Liver (tissue), 9 donors: ENCODE data around the gene WAC. TPM values are rescaled to one million over a fixed set of nuclear protein-coding genes. Genes with fewer than 3 reads are reported as not detected.

Source experiments
- DNase-seq: peaks from one replicate; pipeline ENCODE4 v3.0.0-alpha.2; 2017; ENCODE audit warnings: low spot score
- H3K27ac ChIP-seq, 2 donors: one replicate each; pipeline ENCODE4 v1.7.0; 2013; ENCODE audit warnings: inconsistent platforms in 2 of 2, low read length in 2 of 2, control low read depth in 1 of 2, low read depth in 1 of 2, mild to moderate bottlenecking in 1 of 2
- H3K27me3 ChIP-seq, 4 donors: one replicate each; pipeline versions ENCODE4 v1.6.1 to v1.7.0; 2013; ENCODE audit warnings: low read length in 3 of 4, inconsistent platforms in 1 of 4, mild to moderate bottlenecking in 1 of 4, moderate library complexity in 1 of 4; ENCODE audit not compliant: control insufficient read depth in 4 of 4, insufficient read depth in 4 of 4
- H3K36me3 ChIP-seq, 4 donors: one replicate each; pipeline versions ENCODE4 v1.6.1 to v1.7.0; 2013; ENCODE audit warnings: low read length in 3 of 4, mild to moderate bottlenecking in 3 of 4, low read depth in 1 of 4, moderate library complexity in 1 of 4; ENCODE audit not compliant: control insufficient read depth in 4 of 4, insufficient read depth in 3 of 4
- H3K4me1 ChIP-seq, 4 donors: one replicate each; pipeline versions ENCODE4 v1.6.1 to v1.7.0; 2013; ENCODE audit warnings: low read length in 3 of 4, mild to moderate bottlenecking in 3 of 4, moderate library complexity in 1 of 4; ENCODE audit not compliant: control insufficient read depth in 4 of 4, insufficient read depth in 4 of 4
- H3K4me3 ChIP-seq, 3 donors: one replicate each; pipeline versions ENCODE4 v1.6.1 to v1.7.0; 2013; ENCODE audit warnings: low read length in 3 of 3, control low read depth in 1 of 3, low read depth in 1 of 3, mild to moderate bottlenecking in 1 of 3
- H3K9ac ChIP-seq, 2 donors: one replicate each; pipeline ENCODE4 v1.7.0; 2013; ENCODE audit warnings: low read length in 2 of 2, mild to moderate bottlenecking in 2 of 2, moderate library complexity in 2 of 2, control low read depth in 1 of 2, low read depth in 1 of 2
- H3K9me3 ChIP-seq, 4 donors: one replicate each; pipeline versions ENCODE4 v1.6.1 to v1.7.0; 2013; ENCODE audit warnings: low read length in 3 of 4; ENCODE audit not compliant: control insufficient read depth in 4 of 4
- EGR1 ChIP-seq, 2 donors: IDR thresholded peaks; 2 replicates each; pipeline ENCODE4 v1.6.1; 2016 to 2018; ENCODE audit warnings: antibody characterized with exemption in 2 of 2, low read depth in 2 of 2
- FOXA1 ChIP-seq: IDR thresholded peaks from 2 replicates; pipeline ENCODE4 v1.6.1; 2016; ENCODE audit warnings: antibody characterized with exemption
- FOXA2 ChIP-seq: IDR thresholded peaks from 2 replicates; pipeline ENCODE4 v1.6.1; 2016; ENCODE audit warnings: antibody characterized with exemption
- GABPA ChIP-seq, 2 donors: IDR thresholded peaks in 1 of 2; conservative IDR thresholded peaks in 1 of 2; 2 replicates each; pipeline ENCODE4 v1.6.1; 2016; ENCODE audit warnings: antibody characterized with exemption in 2 of 2, mild to moderate bottlenecking in 1 of 2, moderate library complexity in 1 of 2
- HNF4A ChIP-seq, 2 donors: conservative IDR thresholded peaks; 2 replicates each; pipeline ENCODE4 v1.6.1; 2016; ENCODE audit warnings: antibody characterized with exemption in 2 of 2, mild to moderate bottlenecking in 2 of 2
- HNF4G ChIP-seq: IDR thresholded peaks from 2 replicates; pipeline ENCODE4 v1.6.1; 2016; ENCODE audit warnings: antibody characterized with exemption
- JUND ChIP-seq, 2 donors: IDR thresholded peaks; 2 replicates each; pipeline ENCODE4 v1.6.1; 2016; ENCODE audit warnings: antibody characterized with exemption in 2 of 2
- SP1 ChIP-seq: IDR thresholded peaks from 2 replicates; pipeline ENCODE4 v1.6.1; 2018; ENCODE audit warnings: antibody characterized with exemption, mild to moderate bottlenecking
- TAF1 ChIP-seq: conservative IDR thresholded peaks from 2 replicates; pipeline ENCODE4 v1.6.1; 2016; ENCODE audit warnings: antibody characterized with exemption, mild to moderate bottlenecking
- YY1 ChIP-seq: IDR thresholded peaks from 2 replicates; pipeline ENCODE4 v1.6.1; 2016; ENCODE audit warnings: antibody characterized with exemption, mild to moderate bottlenecking
- WGBS: extraction: QIAGEN DNeasy Blood & Tissue Kit; methylation state at CpG from one replicate; pipeline ENCODE4 v1.1.7; 2013; 5-methylcytosine and 5-hydroxymethylcytosine counted together
- polyA plus RNA-seq, 2 donors: library from polyadenylated mRNA; stranded (reverse) in 1 of 2; unstranded in 1 of 2; fragments of 200-250 nt in 1 of 2; fragments of >200 nt in 1 of 2; fragmentation: Nextera tagmentation in 1 of 2; extraction: Ambion mirVana in 1 of 2; gene quantifications; one replicate each; pipeline versions ENCODE4 v1.2.1 to v1.2.3, GENCODE V29; 2013 to 2015
- total RNA-seq, 2 donors: library from RNA; depleted of rRNA; stranded (reverse); fragments of >200 nt; gene quantifications; one replicate each; pipeline ENCODE4 v1.2.3, GENCODE V29; 2014
- TF ChIP-seq, protein P1 (sequence below): IDR thresholded peaks from 2 replicates; pipeline ENCODE4 v1.6.1; 2016; ENCODE audit warnings: antibody characterized with exemption, mild to moderate bottlenecking
- TF ChIP-seq, protein P2 (sequence below): IDR thresholded peaks from 2 replicates; pipeline ENCODE4 v1.6.1; 2016; ENCODE audit warnings: antibody characterized with exemption
- TF ChIP-seq, protein P3 (sequence below): IDR thresholded peaks from 2 replicates; pipeline ENCODE4 v1.6.1; 2016; ENCODE audit warnings: antibody characterized with exemption
- TF ChIP-seq, protein P4 (sequence below): fragments of 150-350 bp; IDR thresholded peaks from 2 replicates; pipeline ENCODE4 v1.5.1; 2017; ENCODE audit warnings: improper control_type of control experiment, low read depth, low read length; ENCODE audit not compliant: missing input control
- donor health status: healthy.
- donor health status: healthy.
- donor health status: healthy.
- donor health status: healthy.
- donor health status: healthy.

WAC gene
- total and polyA plus RNA-seq, 4 donors = 20.2 to 48.7 (median 32.0) TPM

DNA sequence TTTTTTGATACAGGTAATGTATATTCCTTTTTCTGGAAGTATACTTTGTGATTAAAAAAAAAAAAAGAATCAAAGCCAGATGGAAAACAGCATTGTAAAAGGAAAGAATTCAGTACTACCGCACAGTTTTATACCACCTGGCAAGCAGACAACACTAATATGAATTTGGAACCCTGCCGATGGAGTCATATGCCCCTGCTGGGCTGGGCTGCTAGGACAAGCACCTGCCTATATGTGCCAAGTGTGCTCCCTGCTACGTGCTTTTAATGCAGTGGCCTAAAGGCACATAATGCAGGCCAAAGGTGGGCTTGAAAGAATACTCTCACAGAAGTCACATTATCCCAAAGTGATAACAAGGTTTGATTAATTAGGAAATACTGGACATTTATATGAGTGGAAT is 29.8 kb upstream of the WAC start:
- no peaks in the 10 kb centered on the region for H3K36me3 ChIP-seq
- H3K4me1 ChIP-seq = no peaks in the 10 kb centered on the region
- TF ChIP-seq, protein P1, sequence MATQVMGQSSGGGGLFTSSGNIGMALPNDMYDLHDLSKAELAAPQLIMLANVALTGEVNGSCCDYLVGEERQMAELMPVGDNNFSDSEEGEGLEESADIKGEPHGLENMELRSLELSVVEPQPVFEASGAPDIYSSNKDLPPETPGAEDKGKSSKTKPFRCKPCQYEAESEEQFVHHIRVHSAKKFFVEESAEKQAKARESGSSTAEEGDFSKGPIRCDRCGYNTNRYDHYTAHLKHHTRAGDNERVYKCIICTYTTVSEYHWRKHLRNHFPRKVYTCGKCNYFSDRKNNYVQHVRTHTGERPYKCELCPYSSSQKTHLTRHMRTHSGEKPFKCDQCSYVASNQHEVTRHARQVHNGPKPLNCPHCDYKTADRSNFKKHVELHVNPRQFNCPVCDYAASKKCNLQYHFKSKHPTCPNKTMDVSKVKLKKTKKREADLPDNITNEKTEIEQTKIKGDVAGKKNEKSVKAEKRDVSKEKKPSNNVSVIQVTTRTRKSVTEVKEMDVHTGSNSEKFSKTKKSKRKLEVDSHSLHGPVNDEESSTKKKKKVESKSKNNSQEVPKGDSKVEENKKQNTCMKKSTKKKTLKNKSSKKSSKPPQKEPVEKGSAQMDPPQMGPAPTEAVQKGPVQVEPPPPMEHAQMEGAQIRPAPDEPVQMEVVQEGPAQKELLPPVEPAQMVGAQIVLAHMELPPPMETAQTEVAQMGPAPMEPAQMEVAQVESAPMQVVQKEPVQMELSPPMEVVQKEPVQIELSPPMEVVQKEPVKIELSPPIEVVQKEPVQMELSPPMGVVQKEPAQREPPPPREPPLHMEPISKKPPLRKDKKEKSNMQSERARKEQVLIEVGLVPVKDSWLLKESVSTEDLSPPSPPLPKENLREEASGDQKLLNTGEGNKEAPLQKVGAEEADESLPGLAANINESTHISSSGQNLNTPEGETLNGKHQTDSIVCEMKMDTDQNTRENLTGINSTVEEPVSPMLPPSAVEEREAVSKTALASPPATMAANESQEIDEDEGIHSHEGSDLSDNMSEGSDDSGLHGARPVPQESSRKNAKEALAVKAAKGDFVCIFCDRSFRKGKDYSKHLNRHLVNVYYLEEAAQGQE = no peak
- TF ChIP-seq GABPA (IDR thresholded peaks at IDR 0.05 in 1 of 2, conservative IDR thresholded peaks at IDR 0.05 in 1 of 2) (no peak), YY1 (no peak), EGR1 (IDR thresholded peaks at IDR 0.05; ENCODE audit: low read depth in 2 of 2) (no peak), HNF4A (conservative IDR thresholded peaks at IDR 0.05) (no peak), FOXA2 (no peak)
- TF ChIP-seq, protein P2, sequence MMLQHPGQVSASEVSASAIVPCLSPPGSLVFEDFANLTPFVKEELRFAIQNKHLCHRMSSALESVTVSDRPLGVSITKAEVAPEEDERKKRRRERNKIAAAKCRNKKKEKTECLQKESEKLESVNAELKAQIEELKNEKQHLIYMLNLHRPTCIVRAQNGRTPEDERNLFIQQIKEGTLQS = no peak
- TF ChIP-seq, protein P3, sequence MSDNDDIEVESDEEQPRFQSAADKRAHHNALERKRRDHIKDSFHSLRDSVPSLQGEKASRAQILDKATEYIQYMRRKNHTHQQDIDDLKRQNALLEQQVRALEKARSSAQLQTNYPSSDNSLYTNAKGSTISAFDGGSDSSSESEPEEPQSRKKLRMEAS = no peak
- H3K9ac ChIP-seq = no peak overlapping the region
- DNase-seq = no peak
- 75% methylated on average over 3 of the region's 3 CpGs for WGBS
- H3K27me3 ChIP-seq = no peaks in the 10 kb centered on the region
- no peak overlapping the region for H3K27ac ChIP-seq
- H3K9me3 ChIP-seq = no peaks in the 10 kb centered on the region
- no peak overlapping the region for H3K4me3 ChIP-seq

DNA sequence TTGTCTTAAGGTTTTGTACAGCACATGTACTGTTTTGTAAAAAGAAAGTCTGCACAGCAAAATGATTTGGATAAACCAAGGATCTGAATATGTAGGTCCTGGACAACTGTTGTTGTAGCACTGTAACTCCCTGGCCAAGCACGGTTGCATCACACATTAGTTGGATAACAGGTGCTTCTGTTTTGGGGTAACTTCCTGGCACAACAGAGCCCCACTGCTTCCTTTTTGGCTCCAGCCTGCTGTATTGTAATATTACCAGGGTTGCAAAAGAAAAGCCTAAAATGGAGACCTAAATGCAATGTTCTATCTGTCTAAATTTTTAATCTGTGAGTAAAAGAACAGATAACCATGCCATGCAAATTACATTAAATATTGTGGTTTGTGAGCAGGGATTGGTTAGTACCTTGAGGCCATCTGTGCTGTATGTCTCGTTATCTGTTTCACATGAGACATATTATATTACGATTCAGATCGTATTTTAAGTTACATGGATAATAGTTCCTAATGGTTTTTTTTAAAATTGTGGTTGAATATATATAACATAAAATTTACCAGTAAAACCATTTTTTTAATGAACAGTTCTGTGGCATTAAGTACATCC is 27.5 kb upstream of the WAC start:
- Histone ChIP-seq H3K4me3 (no peak overlapping the region), H3K4me1 (no peaks in the 10 kb centered on the region), H3K36me3 (no peaks in the 10 kb centered on the region), H3K9me3 (no peaks in the 10 kb centered on the region), H3K27me3 (no peaks in the 10 kb centered on the region), H3K27ac (no peak overlapping the region), H3K9ac (no peak overlapping the region)
- 83% methylated on average over 4 of the region's 4 CpGs for WGBS
- TF ChIP-seq HNF4A (conservative IDR thresholded peaks at IDR 0.05) (no peak), FOXA1 (no peak), TAF1 (no peak), SP1 (no peak), JUND (IDR thresholded peaks at IDR 0.05) (no peak), YY1 (no peak), HNF4G (no peak)
- TF ChIP-seq, protein P2 = no peak
- TF ChIP-seq, protein P1 = no peak
- TF ChIP-seq, protein P4, sequence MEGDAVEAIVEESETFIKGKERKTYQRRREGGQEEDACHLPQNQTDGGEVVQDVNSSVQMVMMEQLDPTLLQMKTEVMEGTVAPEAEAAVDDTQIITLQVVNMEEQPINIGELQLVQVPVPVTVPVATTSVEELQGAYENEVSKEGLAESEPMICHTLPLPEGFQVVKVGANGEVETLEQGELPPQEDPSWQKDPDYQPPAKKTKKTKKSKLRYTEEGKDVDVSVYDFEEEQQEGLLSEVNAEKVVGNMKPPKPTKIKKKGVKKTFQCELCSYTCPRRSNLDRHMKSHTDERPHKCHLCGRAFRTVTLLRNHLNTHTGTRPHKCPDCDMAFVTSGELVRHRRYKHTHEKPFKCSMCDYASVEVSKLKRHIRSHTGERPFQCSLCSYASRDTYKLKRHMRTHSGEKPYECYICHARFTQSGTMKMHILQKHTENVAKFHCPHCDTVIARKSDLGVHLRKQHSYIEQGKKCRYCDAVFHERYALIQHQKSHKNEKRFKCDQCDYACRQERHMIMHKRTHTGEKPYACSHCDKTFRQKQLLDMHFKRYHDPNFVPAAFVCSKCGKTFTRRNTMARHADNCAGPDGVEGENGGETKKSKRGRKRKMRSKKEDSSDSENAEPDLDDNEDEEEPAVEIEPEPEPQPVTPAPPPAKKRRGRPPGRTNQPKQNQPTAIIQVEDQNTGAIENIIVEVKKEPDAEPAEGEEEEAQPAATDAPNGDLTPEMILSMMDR = no peak
- TF ChIP-seq, protein P3 = no peak
- no peak for DNase-seq
